BE2C (cell line): Measurements from ENCODE around the gene LSM12.
A peak's percentile ranks its signal among the peaks of the same experiment; 100 is the strongest.
"Not testable (repeated sequence)": the region's sequence is repeated elsewhere in the genome, so short reads cannot be mapped to it uniquely, and the experiment has no call there.

Source experiments
- DNase-seq: peaks from one replicate; pipeline ENCODE4 v3.0.0-alpha.2; 2020
- H3K27me3 ChIP-seq: fragments of 250-450 bp; sonication (Bioruptor Pico); 2 replicates; pipeline ENCODE4 v1.5.1; 2020; ENCODE audit warnings: mild to moderate bottlenecking
- H3K36me3 ChIP-seq: fragments of 250-450 bp; sonication (Bioruptor Pico); 2 replicates; pipeline ENCODE4 v1.5.1; 2020; ENCODE audit warnings: mild to moderate bottlenecking
- H3K4me1 ChIP-seq: fragments of 250-450 bp; sonication (Bioruptor Pico); 2 replicates; pipeline ENCODE4 v1.5.1; 2020
- H3K4me3 ChIP-seq: 2 replicates; pipeline ENCODE4 v1.5.1; 2011; ENCODE audit warnings: low read depth, low read length
- H3K9me3 ChIP-seq: fragments of 250-450 bp; sonication (Bioruptor Pico); 2 replicates; pipeline ENCODE4 v1.5.1; 2020
- TF ChIP-seq, protein P1 (sequence below): IDR thresholded peaks from 2 replicates; pipeline ENCODE4 v1.5.1; 2012; ENCODE audit warnings: mild to moderate bottlenecking, low read depth, low read length

The LSM12 gene

GRCh38 chr17:44106801-44107200 is 40.3 kb upstream of the LSM12 start:
- no peak overlapping the region for H3K4me3 ChIP-seq
- H3K4me1 ChIP-seq: peaks cover 47% of the 10 kb centered on the region
- TF ChIP-seq, protein P1, sequence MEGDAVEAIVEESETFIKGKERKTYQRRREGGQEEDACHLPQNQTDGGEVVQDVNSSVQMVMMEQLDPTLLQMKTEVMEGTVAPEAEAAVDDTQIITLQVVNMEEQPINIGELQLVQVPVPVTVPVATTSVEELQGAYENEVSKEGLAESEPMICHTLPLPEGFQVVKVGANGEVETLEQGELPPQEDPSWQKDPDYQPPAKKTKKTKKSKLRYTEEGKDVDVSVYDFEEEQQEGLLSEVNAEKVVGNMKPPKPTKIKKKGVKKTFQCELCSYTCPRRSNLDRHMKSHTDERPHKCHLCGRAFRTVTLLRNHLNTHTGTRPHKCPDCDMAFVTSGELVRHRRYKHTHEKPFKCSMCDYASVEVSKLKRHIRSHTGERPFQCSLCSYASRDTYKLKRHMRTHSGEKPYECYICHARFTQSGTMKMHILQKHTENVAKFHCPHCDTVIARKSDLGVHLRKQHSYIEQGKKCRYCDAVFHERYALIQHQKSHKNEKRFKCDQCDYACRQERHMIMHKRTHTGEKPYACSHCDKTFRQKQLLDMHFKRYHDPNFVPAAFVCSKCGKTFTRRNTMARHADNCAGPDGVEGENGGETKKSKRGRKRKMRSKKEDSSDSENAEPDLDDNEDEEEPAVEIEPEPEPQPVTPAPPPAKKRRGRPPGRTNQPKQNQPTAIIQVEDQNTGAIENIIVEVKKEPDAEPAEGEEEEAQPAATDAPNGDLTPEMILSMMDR: no peak
- H3K27me3 ChIP-seq: no peaks in the 10 kb centered on the region
- no peaks in the 10 kb centered on the region for H3K9me3 ChIP-seq
- no peaks in the 10 kb centered on the region for H3K36me3 ChIP-seq
- DNase-seq: no peak

DNA sequence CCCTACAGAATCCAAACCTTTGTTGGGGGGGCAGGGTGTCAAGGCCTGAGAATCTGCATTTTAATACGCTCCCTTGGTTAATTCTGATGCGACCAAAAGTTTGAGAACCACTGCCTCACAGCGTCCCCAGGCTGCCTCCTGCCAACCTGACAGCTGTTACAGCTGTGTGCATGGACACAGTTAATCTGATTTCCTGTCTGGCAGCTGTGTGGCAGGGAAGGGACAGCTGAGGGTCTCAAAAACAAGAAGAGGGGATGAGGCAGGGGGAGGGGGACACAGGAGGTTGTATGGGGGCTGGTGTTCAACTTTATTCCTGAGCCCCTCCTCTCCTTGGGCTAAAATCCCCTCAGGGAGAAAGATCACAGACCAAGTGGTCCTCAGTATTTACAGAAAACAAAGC is 39.5 kb upstream of the LSM12 start:
- H3K36me3 ChIP-seq: no peaks in the 10 kb centered on the region
- H3K4me3 ChIP-seq: no peak overlapping the region
- H3K9me3 ChIP-seq: no peaks in the 10 kb centered on the region
- H3K4me1 ChIP-seq: peaks cover 42% of the 10 kb centered on the region
- DNase-seq: no peak
- TF ChIP-seq, protein P1: no peak
- no peaks in the 10 kb centered on the region for H3K27me3 ChIP-seq

DNA sequence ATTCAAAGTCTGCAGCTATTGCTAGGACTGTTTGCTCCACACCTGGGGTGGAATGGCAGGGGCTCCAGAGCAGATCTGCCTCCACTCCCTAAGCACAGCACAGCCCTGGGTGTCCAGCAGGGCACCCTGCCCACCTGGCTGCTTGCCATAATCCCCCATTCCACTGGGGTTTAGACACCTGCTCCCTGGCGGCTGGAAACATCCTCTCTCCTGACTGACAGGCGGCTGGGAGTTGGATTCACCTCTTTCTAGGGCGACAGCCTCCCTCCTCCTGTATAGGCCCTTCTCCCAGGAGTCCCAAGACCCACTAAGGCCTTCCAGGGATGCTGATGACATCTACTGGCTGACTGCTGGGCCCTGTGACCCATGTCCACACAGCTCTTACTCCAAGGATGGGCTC is 39.0 kb upstream of the LSM12 start:
- no peak overlapping the region for H3K4me3 ChIP-seq
- H3K4me1 ChIP-seq: peaks cover 39% of the 10 kb centered on the region
- TF ChIP-seq, protein P1: peak; percentile 8; the same call in 1 of the 2 replicates
- H3K36me3 ChIP-seq: no peaks in the 10 kb centered on the region
- DNase-seq: peak; percentile 66
- H3K9me3 ChIP-seq: no peaks in the 10 kb centered on the region
- H3K27me3 ChIP-seq: no peaks in the 10 kb centered on the region

DNA sequence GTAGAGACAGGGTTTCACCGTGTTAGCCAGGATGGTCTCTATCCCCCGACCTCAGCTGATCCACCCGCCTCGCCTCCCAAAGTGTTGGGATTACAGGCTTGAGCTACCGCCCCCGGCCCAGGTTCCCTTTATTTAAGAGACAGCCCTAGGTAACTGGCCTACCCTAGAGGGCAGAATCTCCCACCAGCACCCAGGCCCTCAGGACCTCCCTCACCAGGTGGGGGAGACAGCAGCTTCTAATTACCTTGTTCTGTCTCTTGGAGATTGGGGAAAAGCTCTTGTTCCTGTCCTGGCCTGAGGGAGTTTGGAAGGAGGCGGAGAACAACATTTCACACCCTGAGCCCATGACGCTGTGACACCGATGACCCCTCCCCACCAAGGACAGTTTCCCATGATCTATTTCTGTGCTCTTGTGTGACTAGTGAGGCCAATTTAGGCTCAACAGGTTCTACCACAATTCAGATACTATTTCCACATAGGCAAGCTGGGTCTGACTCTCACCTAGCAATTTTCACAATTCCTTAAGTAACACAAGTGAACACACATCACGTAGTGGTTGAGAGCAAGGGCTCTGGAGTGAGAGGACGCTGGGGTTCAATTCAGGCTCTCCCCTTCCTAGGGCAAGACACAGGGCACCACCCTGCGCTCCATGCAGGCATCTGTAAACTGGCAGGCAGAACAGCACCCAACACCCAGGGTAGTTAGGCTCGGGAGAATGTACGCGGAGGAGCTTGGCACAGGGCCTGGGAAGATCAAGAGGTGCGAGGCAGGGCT is 36.6 kb upstream of the LSM12 start:
- Histone ChIP-seq H3K4me1 (peaks cover 18% of the 10 kb centered on the region), H3K27me3 (no peaks in the 10 kb centered on the region), H3K4me3 (no peak overlapping the region), H3K9me3 (no peaks in the 10 kb centered on the region), H3K36me3 (no peaks in the 10 kb centered on the region)
- TF ChIP-seq, protein P1: no peak
- DNase-seq: no peak

DNA sequence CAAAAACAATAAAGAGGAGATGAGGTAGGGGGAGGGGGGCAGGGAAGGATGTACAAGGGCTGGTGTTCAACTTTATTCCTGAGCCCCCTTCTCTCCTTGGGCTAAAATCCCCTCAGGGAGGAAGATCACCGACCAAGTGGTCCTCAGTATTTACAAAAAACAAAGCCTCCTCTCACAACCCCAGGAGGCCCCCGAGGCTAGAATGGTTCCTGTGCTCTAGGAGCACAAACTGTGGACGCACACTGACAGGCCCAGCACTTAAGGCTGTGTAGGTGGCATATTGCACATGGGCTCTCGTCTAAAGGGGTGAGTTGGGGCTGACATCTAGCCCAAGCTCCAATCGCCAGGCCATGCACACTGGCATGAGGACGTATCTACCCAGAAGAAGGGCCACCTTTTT is 35.4 kb upstream of the LSM12 start:
- peaks cover 14% of the 10 kb centered on the region for H3K4me1 ChIP-seq
- DNase-seq, H3K27me3 ChIP-seq, H3K4me3 ChIP-seq, H3K9me3 ChIP-seq, H3K36me3 ChIP-seq: not testable (repeated sequence)

GRCh38 chr17:44097110-44097958 is 30.9 kb upstream of the LSM12 start:
- DNase-seq: no peak
- H3K27me3 ChIP-seq: no peaks in the 10 kb centered on the region
- TF ChIP-seq, protein P1: no peak
- no peak overlapping the region for H3K4me3 ChIP-seq
- H3K9me3 ChIP-seq: no peaks in the 10 kb centered on the region
- peaks cover 10% of the 10 kb centered on the region for H3K36me3 ChIP-seq
- peaks cover 12% of the 10 kb centered on the region for H3K4me1 ChIP-seq
